ENCODE data around the gene CFAP100.

DNA sequence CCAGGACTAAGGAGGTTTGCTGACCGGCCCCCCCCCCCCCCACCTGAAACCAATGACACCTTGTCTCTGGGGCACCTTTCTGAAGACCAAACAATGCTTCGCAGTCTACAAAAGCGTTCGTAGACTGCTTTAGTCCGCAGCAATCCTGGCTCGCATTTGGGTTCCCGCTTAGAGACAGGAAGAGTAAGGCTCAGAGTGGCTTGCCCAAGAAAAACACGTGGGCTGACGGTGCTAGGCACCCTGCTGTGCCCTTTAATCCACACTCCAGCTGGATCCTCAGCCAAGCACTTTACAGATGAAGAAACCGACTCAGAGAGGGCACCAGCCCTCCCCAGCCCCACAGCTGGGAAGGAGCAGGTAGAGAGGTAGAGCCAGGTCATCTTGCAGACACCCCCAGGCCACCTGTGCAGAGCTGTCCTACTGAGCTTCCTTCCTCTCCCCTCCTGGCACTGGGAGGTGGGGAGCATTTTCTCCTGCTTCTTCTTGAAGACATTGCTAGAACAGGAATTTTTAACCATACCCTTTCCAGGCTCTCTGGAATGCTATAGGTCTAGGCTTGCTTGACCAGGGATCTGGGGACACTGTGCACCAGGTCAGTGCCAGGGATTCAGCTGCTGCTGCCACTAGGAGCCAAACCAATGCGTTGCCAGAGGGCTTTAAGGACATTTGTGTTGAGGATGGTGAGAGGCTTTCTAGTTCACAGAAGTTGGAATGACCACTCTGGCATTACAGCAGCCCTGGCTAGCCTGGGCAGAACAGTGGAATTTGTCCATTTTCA, 36.5 kb upstream of the CFAP100 start:
- TF ChIP-seq, protein P1, sequence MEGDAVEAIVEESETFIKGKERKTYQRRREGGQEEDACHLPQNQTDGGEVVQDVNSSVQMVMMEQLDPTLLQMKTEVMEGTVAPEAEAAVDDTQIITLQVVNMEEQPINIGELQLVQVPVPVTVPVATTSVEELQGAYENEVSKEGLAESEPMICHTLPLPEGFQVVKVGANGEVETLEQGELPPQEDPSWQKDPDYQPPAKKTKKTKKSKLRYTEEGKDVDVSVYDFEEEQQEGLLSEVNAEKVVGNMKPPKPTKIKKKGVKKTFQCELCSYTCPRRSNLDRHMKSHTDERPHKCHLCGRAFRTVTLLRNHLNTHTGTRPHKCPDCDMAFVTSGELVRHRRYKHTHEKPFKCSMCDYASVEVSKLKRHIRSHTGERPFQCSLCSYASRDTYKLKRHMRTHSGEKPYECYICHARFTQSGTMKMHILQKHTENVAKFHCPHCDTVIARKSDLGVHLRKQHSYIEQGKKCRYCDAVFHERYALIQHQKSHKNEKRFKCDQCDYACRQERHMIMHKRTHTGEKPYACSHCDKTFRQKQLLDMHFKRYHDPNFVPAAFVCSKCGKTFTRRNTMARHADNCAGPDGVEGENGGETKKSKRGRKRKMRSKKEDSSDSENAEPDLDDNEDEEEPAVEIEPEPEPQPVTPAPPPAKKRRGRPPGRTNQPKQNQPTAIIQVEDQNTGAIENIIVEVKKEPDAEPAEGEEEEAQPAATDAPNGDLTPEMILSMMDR (IDR thresholded peaks at IDR 0.05 in 2 of 3, conservative IDR thresholded peaks at IDR 0.05 in 1 of 3; ENCODE audit: control insufficient read depth in 2 of 3, extremely low read depth in 1 of 3, insufficient read depth in 1 of 3, low read depth in 3 of 3, low read length in 3 of 3), result no peak
- TF ChIP-seq EGR1 (IDR thresholded peaks at IDR 0.05; ENCODE audit: borderline replicate concordance in 1 of 2, low read depth in 2 of 2, low read length in 2 of 2) (no peak), NRF1 (conservative IDR thresholded peaks at IDR 0.05; ENCODE audit: low read depth, low read length) (no peak), EP300 (IDR thresholded peaks at IDR 0.05; ENCODE audit: borderline replicate concordance in 1 of 2, control insufficient read depth in 1 of 2, low read depth in 2 of 2, low read length in 2 of 2) (no peak), ZNF274 (IDR thresholded peaks at IDR 0.05; ENCODE audit: insufficient read depth, insufficient read length) (no peak), POLR2A (IDR thresholded peaks at IDR 0.05; ENCODE audit: low read depth, low read length) (no peak), WRNIP1 (IDR thresholded peaks at IDR 0.05; ENCODE audit: borderline replicate concordance, low read depth, low read length) (no peak), MYC (IDR thresholded peaks at IDR 0.05; ENCODE audit: insufficient read depth, insufficient read length, insufficient replicate concordance, low read length, severe bottlenecking) (no peak), KAT2A (conservative IDR thresholded peaks at IDR 0.05; ENCODE audit: control insufficient read depth, low read depth, low read length) (no peak)

All from GM12878 (cell line).